Ascending aorta (tissue), 2 donors: ENCODE data around the gene TTC9C. TPM values are rescaled to one million over a fixed set of nuclear protein-coding genes. Genes with fewer than 3 reads are reported as not detected.

Experiments used
- DNase-seq, 2 donors: peaks; one replicate each; pipeline ENCODE4 v3.0.0-alpha.2; 2019; ENCODE audit warnings: low spot score in 2 of 2
- H3K27ac ChIP-seq, 2 donors: fragments of 200-600 bp; sonication (generic); one replicate each; pipeline ENCODE4 v1.5.1; 2016 to 2017; ENCODE audit warnings: mild to moderate bottlenecking in 1 of 2
- H3K27me3 ChIP-seq: fragments of 200-600 bp; sonication (generic); one replicate; pipeline ENCODE4 v1.5.1; 2017
- H3K36me3 ChIP-seq, 2 donors: fragments of 200-600 bp; sonication (generic); one replicate each; pipeline ENCODE4 v1.5.1; 2016
- H3K4me1 ChIP-seq, 2 donors: fragments of 200-600 bp; sonication (generic); one replicate each; pipeline ENCODE4 v1.5.1; 2016 to 2017; ENCODE audit warnings: mild to moderate bottlenecking in 1 of 2
- H3K4me3 ChIP-seq, 2 donors: fragments of 200-600 bp; sonication (generic); one replicate each; pipeline ENCODE4 v1.5.1; 2016 to 2017; ENCODE audit warnings: mild to moderate bottlenecking in 1 of 2
- H3K9me3 ChIP-seq, 2 donors: fragments of 200-600 bp; sonication (generic); one replicate each; pipeline ENCODE4 v1.5.1; 2016
- CTCF ChIP-seq, 3 experiments: fragments of 200-600 bp in 2 of 3; fragments of 450-650 bp in 1 of 3; sonication (generic) in 2 of 3; IDR thresholded peaks; one replicate each; pipeline ENCODE4 v1.5.1; 2016 to 2019; ENCODE audit warnings: antibody characterized with exemption in 3 of 3, mild to moderate bottlenecking in 1 of 3, moderate library complexity in 1 of 3
- intact Hi-C: fragments of 100-400 bp; cut with DNase I; formaldehyde crosslinking; loops from one replicate; pipeline ENCODE4 v1.15.1; 2023
- total RNA-seq: library from RNA; depleted of rRNA; stranded (reverse); fragments of >200 nt; gene quantifications from one replicate; pipeline ENCODE4 v1.1.0, GENCODE V29; 2016

The TTC9C gene
- total RNA-seq, 1 donor from 2014 or later: 1.4 TPM

GRCh38 chr11:62771144-62772021 is 43.1 kb downstream of the TTC9C start, which contains the start of gene TAF6L:
TAF6L (plus strand) TSS chr11:62771396; CDS start chr11:62775784, 4,388 bp downstream.
- Histone ChIP-seq H3K4me1 (peaks cover 3 to 17% of the 10 kb centered on the region in 2 donors), H3K4me3 (peak within 1 kb of the TSS; percentile 73 to 84), H3K9me3 (no peaks in the 10 kb centered on the region), H3K27ac (peak within 1 kb of the TSS; percentile 93 to 97), H3K36me3 (peaks cover 12 to 29% of the 10 kb centered on the region in 2 donors), H3K27me3 (no peaks in the 10 kb centered on the region)
- intact Hi-C loops: loop anchor here (1.0 to 5.0 kb wide), 6 partner anchors 10 to 179 kb away; partner anchors contain the start of genes POLR2G, TTC9C and TUT1
- peak; percentile 94 to 99 for DNase-seq
- no peak for TF ChIP-seq CTCF (IDR thresholded peaks at IDR 0.05)

DNA sequence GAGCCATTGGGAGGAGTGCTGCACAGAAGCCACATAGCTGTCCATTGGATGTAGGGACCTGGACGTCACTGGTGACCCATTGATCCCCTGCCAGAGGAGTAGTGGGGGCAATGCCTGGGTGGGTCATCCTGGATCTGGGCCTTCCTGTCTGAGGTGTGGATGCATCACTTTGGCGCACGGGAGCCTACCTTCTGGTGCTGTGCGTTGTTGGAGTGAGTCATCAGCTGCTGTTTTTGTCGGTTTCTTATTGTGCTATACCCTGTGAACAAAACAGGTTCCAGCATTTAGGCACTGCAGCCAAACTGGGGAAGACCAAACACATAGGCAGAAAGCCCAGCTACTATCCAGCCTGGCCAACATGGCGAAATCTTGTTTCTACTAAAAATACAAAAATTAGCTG is 46.1 kb downstream of the TTC9C start:
- DNase-seq: no peak
- no peak overlapping the region for H3K27ac ChIP-seq
- intact Hi-C loops: loop anchor here (5.0 kb wide), 2 partner anchors 88 to 182 kb away; partner anchors contain the start of gene TUT1
- no peak overlapping the region for H3K4me3 ChIP-seq
- H3K4me1 ChIP-seq: peaks cover 3 to 17% of the 10 kb centered on the region in 2 donors
- H3K36me3 ChIP-seq: peaks cover 23 to 44% of the 10 kb centered on the region in 2 donors
- H3K27me3 ChIP-seq: no peaks in the 10 kb centered on the region
- H3K9me3 ChIP-seq: no peaks in the 10 kb centered on the region
- no peak for TF ChIP-seq CTCF (IDR thresholded peaks at IDR 0.05)

DNA sequence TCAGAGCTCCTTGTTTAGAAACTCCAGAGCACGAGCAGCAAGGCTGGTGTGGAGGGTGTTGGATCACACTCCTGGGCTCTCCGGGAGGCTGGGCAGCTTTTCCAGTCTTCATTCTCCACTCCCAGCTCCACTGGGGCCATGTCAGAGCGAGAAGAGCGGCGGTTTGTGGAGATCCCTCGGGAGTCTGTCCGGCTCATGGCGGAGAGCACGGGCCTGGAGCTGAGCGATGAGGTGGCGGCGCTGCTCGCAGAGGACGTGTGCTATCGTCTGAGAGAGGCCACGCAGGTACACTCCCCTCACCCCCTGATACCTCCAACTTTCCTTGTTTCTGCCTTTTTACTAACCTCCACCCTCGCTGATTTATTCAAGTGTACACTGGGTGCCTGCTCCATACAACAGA is 47.4 kb downstream of the TTC9C start:
- Histone ChIP-seq H3K27me3 (no peaks in the 10 kb centered on the region), H3K9me3 (no peaks in the 10 kb centered on the region), H3K4me1 (peaks cover 3 to 8% of the 10 kb centered on the region in 2 donors), H3K27ac (no peak overlapping the region), H3K4me3 (no peak overlapping the region), H3K36me3 (peaks cover 29 to 44% of the 10 kb centered on the region in 2 donors)
- TF ChIP-seq CTCF (IDR thresholded peaks at IDR 0.05): no peak
- intact Hi-C loops: no loop called here
- DNase-seq: no peak

DNA sequence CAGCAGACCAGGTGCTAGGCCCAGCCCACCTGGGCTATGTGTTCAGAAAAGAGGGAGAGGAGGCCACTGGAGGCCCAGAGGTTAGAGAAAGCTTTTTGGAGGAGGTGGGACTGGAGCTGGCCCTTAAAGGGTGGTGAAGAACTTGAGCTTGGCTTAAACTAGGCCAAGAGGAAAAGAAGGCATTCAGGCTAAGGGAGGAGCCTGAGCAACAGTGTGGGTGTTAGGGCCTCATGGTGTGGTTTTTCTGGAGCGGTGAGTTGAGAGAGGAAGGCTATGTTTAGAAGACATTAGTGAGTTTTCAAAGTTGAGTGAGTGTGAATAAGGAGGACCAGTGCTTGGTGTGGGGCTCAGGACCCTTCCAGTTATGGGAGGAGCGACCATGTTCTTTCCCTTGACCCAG is 49.1 kb downstream of the TTC9C start:
- intact Hi-C loops: no loop called here

DNA sequence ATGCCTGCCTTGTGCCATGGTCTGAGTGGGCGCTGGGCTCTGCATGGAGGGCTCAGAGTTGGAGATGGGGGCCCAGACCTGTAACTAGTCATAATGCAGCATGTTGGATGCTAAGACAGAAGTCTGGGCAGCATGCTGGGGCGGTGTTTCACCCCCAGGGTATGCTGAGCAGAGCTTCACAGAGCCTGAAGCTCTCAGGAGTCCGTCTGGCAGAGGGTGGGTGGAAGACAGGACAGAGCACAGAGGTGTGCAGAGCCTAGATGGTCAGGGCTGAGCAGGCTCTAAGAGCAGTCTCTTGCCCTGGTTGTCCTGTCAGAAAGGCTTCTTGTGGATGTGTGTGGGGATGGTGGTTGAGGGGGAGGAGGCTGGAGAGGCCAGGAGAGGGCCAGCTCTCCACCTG is 50.2 kb downstream of the TTC9C start:
- H3K4me1 ChIP-seq: no peaks in the 10 kb centered on the region
- DNase-seq: no peak
- H3K9me3 ChIP-seq: no peaks in the 10 kb centered on the region
- H3K4me3 ChIP-seq: no peak overlapping the region
- H3K27me3 ChIP-seq: no peaks in the 10 kb centered on the region
- no peak overlapping the region for H3K27ac ChIP-seq
- H3K36me3 ChIP-seq: peaks cover 29 to 57% of the 10 kb centered on the region in 2 donors
- TF ChIP-seq CTCF (IDR thresholded peaks at IDR 0.05): no peak
- intact Hi-C loops: no loop called here

More for the DNA sequence above, 49.1 kb downstream of the TTC9C start:
- H3K36me3 ChIP-seq: peaks cover 29 to 49% of the 10 kb centered on the region in 2 donors
- H3K27me3 ChIP-seq: no peaks in the 10 kb centered on the region
- TF ChIP-seq CTCF (IDR thresholded peaks at IDR 0.05): no peak
- no peaks in the 10 kb centered on the region for H3K9me3 ChIP-seq
- DNase-seq: no peak
- H3K27ac ChIP-seq: no peak overlapping the region
- no peak overlapping the region for H3K4me3 ChIP-seq
- peaks cover 0 to under 1% of the 10 kb centered on the region in 2 donors for H3K4me1 ChIP-seq
